Measurements from ENCODE around the gene TRPM6.
"Not testable (repeated sequence)": the region's sequence is repeated elsewhere in the genome, so short reads cannot be mapped to it uniquely, and the experiment has no call there.

The TRPM6 gene

GRCh38 chr9:74855072-74855471, 32.6 kb downstream of the TRPM6 start:
- no peak for DNase-seq

- DNase-seq = not testable (repeated sequence)
These were observed 34.7 kb downstream of the TRPM6 start for GRCh38 chr9:74853024-74853423.

GRCh38 chr9:74848153-74848525, 39.6 kb downstream of the TRPM6 start:
- no peak for DNase-seq

GRCh38 chr9:74847478-74848152, 40.1 kb downstream of the TRPM6 start:
- DNase-seq = no peak

- DNase-seq = no peak
These were observed 41.0 kb downstream of the TRPM6 start for GRCh38 chr9:74846766-74847165.

- DNase-seq = no peak
These were observed 49.4 kb downstream of the TRPM6 start for GRCh38 chr9:74838351-74838750.

- no peak for DNase-seq
These were observed 63.1 kb downstream of the TRPM6 start for GRCh38 chr9:74824654-74825053.

GRCh38 chr9:74821636-74822035, 66.1 kb downstream of the TRPM6 start:
- no peak for DNase-seq

- no peak for DNase-seq
These were observed 69.9 kb downstream of the TRPM6 start for GRCh38 chr9:74817816-74818215.

GRCh38 chr9:74817281-74817810, 70.4 kb downstream of the TRPM6 start:
- no peak for DNase-seq

GRCh38 chr9:74810200-74810599, 77.5 kb downstream of the TRPM6 start:
- no peak for DNase-seq

- DNase-seq = no peak
These were observed 83.7 kb downstream of the TRPM6 start for GRCh38 chr9:74804018-74804385.

GRCh38 chr9:74803376-74804017, 84.2 kb downstream of the TRPM6 start:
- no peak for DNase-seq

- DNase-seq = no peak
These were observed 87.5 kb downstream of the TRPM6 start for GRCh38 chr9:74800226-74800625.

- DNase-seq = no peak
These were observed 91.9 kb downstream of the TRPM6 start for GRCh38 chr9:74795803-74796202.

GRCh38 chr9:74795081-74795480, 92.6 kb downstream of the TRPM6 start:
- no peak for DNase-seq

GRCh38 chr9:74784506-74784905, 103.2 kb downstream of the TRPM6 start:
- DNase-seq = no peak

- DNase-seq = no peak
These were observed 104.3 kb downstream of the TRPM6 start for GRCh38 chr9:74783408-74783807.

GRCh38 chr9:74777136-74777879, 110.4 kb downstream of the TRPM6 start:
- DNase-seq = peak; percentile 46

GRCh38 chr9:74775396-74775795, 112.3 kb downstream of the TRPM6 start:
- DNase-seq = no peak

- peak; percentile 50 for DNase-seq
These were observed 113.7 kb downstream of the TRPM6 start for GRCh38 chr9:74773886-74774479.

GRCh38 chr9:74772121-74772520, 115.6 kb downstream of the TRPM6 start:
- DNase-seq = no peak

GRCh38 chr9:74771672-74772071, 116.0 kb downstream of the TRPM6 start:
- DNase-seq = no peak

- DNase-seq = no peak
These were observed 116.5 kb downstream of the TRPM6 start for GRCh38 chr9:74771262-74771585.

Data from NCI-H1105 (cell line).